ENCODE data around the gene TRA2B. TPM values are rescaled to one million over a fixed set of nuclear protein-coding genes. Genes with fewer than 3 reads are reported as not detected.

The TRA2B gene
- total RNA-seq, 6 experiments from 2014 or later = 116 to 151 (median 141) TPM

DNA sequence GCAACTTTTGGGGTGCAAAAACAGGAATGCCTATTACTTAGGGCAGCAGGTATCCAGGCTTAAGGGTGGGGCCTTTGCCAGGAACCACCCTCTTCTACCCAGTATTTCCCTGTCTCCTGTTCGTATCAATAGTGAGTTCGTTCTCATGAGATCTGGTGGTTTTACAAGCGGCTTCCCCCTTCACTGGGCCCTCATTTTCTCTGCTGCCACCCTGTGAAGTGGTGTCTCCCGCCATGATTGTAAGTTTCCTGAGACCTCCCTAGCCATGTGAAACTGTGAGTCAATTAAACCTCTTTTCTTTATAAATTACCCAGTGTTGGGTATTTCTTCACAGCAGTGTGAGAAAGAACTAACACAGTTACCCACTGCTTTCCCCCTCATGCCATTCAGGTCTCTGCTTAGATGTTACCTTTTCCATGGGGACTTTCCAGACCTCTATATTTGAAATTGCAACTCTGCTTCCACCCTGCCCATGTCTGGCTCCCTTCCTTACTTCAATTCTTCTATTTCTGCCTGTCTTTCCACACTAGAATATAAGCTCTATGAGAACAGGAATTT, 23.9 kb upstream of the TRA2B start:
- DNase-seq = no peak
- Mint-ChIP-seq H3K4me3 (no peak overlapping the region), H3K4me1 (ENCODE audit: low read depth) (peaks cover 8% of the 10 kb centered on the region), H3K9me3 (no peaks in the 10 kb centered on the region), H3K27me3 (ENCODE audit: insufficient read depth) (peaks cover 5% of the 10 kb centered on the region; the same call in 1 of the 2 replicates), H3K36me3 (ENCODE audit: low read depth) (no peaks in the 10 kb centered on the region; the same call in 1 of the 2 replicates), H3K27ac (no peak overlapping the region)
- TF ChIP-seq, protein P1, sequence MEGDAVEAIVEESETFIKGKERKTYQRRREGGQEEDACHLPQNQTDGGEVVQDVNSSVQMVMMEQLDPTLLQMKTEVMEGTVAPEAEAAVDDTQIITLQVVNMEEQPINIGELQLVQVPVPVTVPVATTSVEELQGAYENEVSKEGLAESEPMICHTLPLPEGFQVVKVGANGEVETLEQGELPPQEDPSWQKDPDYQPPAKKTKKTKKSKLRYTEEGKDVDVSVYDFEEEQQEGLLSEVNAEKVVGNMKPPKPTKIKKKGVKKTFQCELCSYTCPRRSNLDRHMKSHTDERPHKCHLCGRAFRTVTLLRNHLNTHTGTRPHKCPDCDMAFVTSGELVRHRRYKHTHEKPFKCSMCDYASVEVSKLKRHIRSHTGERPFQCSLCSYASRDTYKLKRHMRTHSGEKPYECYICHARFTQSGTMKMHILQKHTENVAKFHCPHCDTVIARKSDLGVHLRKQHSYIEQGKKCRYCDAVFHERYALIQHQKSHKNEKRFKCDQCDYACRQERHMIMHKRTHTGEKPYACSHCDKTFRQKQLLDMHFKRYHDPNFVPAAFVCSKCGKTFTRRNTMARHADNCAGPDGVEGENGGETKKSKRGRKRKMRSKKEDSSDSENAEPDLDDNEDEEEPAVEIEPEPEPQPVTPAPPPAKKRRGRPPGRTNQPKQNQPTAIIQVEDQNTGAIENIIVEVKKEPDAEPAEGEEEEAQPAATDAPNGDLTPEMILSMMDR (IDR thresholded peaks at IDR 0.05) = no peak

DNA sequence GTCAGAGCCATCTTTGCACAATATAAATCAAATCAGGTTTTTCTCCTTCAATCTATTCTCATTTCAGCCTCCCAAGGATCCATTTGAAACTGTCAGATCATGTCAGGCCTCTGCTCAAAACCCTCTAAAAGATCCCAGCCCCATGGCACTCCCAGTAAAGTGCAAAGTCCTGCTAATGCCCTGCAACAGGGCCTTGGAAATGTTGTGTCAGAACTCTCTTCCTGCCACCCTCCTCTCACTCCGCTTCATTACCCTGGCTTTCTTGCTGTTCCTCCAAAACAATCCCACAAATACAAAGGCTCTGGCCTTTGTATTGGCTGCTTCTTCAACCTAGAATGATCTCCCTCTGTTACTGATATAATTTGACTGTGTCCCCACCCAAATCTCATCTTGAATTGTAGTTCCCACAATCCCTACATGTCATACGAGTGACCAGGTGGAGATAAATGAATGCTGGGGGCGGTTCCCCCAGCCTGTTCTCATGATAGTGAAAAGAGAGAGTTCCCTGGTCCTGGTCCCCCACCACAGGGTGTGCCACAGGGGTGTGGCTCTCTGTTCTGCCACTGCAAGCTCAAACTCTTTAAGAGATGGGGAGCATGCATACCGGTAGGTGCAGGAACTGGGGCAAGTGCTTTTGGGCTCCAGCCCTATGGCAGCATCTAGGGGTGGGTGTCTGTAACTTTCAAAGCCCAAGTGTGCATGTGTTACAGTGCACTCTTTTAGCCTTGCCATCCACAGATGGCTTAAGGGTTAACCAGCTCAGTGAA, 22.9 kb upstream of the TRA2B start:
- no peak overlapping the region for H3K27ac Mint-ChIP-seq
- peaks cover 12% of the 10 kb centered on the region for H3K27me3 Mint-ChIP-seq (ENCODE audit: insufficient read depth)
- DNase-seq = no peak
- no peak overlapping the region for H3K4me3 Mint-ChIP-seq
- peaks cover 8% of the 10 kb centered on the region for H3K4me1 Mint-ChIP-seq (ENCODE audit: low read depth)
- no peaks in the 10 kb centered on the region for H3K9me3 Mint-ChIP-seq
- no peaks in the 10 kb centered on the region for H3K36me3 Mint-ChIP-seq (ENCODE audit: low read depth)
- TF ChIP-seq, protein P1 (IDR thresholded peaks at IDR 0.05) = no peak

DNA sequence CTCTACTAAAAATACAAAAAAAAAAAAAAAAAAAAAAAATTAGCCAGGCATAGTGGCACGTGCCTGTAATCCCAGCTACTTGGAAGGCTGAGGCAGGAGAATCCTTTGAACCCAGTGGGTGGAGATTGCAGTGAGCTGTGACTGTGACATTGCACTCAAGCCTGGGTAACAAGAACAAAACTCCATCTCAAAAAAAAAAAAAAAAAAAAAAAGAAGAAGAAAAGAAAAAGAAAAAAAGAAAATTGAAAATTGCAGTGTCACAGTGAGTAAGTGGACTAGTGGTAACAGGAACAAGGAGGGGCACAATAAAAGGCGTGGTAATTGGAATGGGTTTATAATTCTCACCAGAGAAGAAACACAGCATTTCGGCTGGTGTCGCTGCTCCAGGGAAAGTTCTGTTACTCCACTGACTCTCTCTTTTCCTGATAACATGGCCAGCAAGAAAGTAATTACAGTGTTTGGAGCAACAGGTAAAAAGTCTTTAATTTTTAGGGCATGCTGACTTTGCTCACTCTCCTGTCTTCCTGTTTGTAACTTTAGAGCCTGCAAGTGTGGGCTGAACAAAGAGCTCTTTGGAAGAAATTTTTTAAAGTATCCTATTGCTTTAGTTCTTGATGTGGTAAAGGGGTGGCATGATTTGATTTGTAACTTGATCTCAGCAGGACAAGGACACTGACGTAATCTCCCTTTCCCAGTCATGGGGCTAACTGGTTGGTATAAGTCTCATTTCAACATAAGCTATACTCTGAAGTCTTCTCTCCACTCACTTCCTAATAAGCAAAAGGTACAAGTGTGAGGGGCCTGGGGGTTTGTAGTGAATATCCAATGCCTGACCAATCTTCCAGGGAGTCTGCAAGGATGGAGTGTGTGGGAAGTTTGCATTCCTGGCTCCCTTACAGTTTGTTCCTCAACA, 22.1 kb upstream of the TRA2B start:
- no peak overlapping the region for H3K27ac Mint-ChIP-seq
- H3K4me3 Mint-ChIP-seq = no peak overlapping the region
- peaks cover 8% of the 10 kb centered on the region for H3K4me1 Mint-ChIP-seq (ENCODE audit: low read depth)
- H3K36me3 Mint-ChIP-seq (ENCODE audit: low read depth) = no peaks in the 10 kb centered on the region
- H3K9me3 Mint-ChIP-seq = no peaks in the 10 kb centered on the region
- TF ChIP-seq, protein P1 (IDR thresholded peaks at IDR 0.05) = no peak
- DNase-seq = peak; percentile 43
- peaks cover 14% of the 10 kb centered on the region for H3K27me3 Mint-ChIP-seq (ENCODE audit: insufficient read depth)

DNA sequence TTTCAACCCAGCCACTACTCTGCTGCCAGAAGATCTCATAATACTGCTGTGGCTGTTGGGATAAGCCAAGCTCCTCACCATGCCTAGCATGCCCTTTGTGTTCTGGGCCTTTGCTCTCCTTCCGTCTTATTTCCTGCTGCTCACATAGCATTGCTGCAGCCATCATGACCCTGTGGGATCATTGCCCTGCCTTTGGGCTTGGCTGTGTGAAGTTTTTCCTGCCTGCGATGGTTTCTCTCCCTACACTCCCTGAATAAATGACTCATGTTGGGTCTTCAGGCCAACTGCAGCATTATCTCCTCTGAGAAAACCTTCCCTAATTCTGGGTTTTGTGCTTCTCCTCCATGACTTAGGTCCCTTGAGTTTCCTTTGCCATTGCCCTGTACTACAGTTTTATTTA, 20.8 kb upstream of the TRA2B start:
- Mint-ChIP-seq H3K27me3 (ENCODE audit: insufficient read depth) (peaks cover 14% of the 10 kb centered on the region), H3K27ac (peak overlapping the region; percentile 28), H3K36me3 (ENCODE audit: low read depth) (no peaks in the 10 kb centered on the region)

DNA sequence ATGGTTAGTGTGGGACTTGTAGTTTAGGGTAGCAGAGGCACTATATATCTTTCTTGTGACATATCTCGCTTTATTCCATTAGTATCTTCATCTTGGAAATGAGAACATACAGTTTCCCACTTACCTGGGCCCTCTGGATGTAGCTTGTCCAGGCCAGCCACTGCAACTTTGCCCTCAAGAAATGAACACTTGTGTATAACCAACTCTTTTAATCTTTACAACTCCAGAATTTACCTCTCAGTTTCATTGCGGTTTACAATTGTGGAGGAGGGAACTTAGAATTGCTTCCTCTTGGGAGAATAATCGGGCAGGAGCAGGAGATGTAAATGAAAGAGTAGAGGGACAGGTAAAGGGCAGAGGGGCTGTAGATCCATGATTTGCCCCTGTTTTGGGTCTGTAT, 18.4 kb upstream of the TRA2B start:
- Mint-ChIP-seq H3K4me3 (no peak overlapping the region), H3K27ac (no peak overlapping the region), H3K9me3 (no peaks in the 10 kb centered on the region), H3K27me3 (ENCODE audit: insufficient read depth) (peaks cover 21% of the 10 kb centered on the region), H3K36me3 (ENCODE audit: low read depth) (no peaks in the 10 kb centered on the region), H3K4me1 (ENCODE audit: low read depth) (peaks cover 8% of the 10 kb centered on the region)
- DNase-seq = no peak
- TF ChIP-seq, protein P1 (IDR thresholded peaks at IDR 0.05) = no peak

More for the DNA sequence above, 20.8 kb upstream of the TRA2B start:
- no peak for DNase-seq
- TF ChIP-seq, protein P1 (IDR thresholded peaks at IDR 0.05) = no peak
- H3K9me3 Mint-ChIP-seq = no peaks in the 10 kb centered on the region
- no peak overlapping the region for H3K4me3 Mint-ChIP-seq
- H3K4me1 Mint-ChIP-seq (ENCODE audit: low read depth) = peaks cover 8% of the 10 kb centered on the region

Data from HFFc6 (cell line).